GM12873 (cell line): ENCODE results near the gene BBS1.

Source experiments
- CTCF ChIP-seq: IDR thresholded peaks from 2 replicates; pipeline ENCODE4 v1.5.1; 2012; ENCODE audit warnings: low read depth, mild to moderate bottlenecking, moderate library complexity, low read length, control low read depth; ENCODE audit not compliant: insufficient read depth; ENCODE audit errors: missing control alignments

The BBS1 gene

GRCh38 chr11:66579017-66579606 is 68.7 kb downstream of the BBS1 start:
- TF ChIP-seq CTCF = peak; percentile 89

GRCh38 chr11:66580803-66581202 is 70.4 kb downstream of the BBS1 start:
- no peak for TF ChIP-seq CTCF

GRCh38 chr11:66581261-66581660 is 70.8 kb downstream of the BBS1 start:
- no peak for TF ChIP-seq CTCF
